HepG2 (cell line): Measurements from ENCODE around the gene FOXA3. TPM values are rescaled to one million over a fixed set of nuclear protein-coding genes. Genes with fewer than 3 reads are reported as not detected.

Experiments
- CERS6 ChIP-seq: sonication (generic); formaldehyde crosslinking; IDR thresholded peaks from 2 replicates; pipeline ENCODE4 v1.5.0; 2020; ENCODE audit warnings: missing genetic modification reagents
- EHMT2 ChIP-seq: fragments of 200-600 bp; sonication (generic); IDR thresholded peaks from 2 replicates; pipeline ENCODE4 v1.7.0; 2017; ENCODE audit warnings: antibody characterized with exemption, low read depth, low read length, borderline replicate concordance
- ELF1 ChIP-seq: sonication (generic); formaldehyde crosslinking; IDR thresholded peaks from 2 replicates; pipeline ENCODE4 v1.4.0; 2020; ENCODE audit warnings: missing genetic modification reagents
- FOXM1 ChIP-seq: sonication (generic); formaldehyde crosslinking; IDR thresholded peaks from 2 replicates; pipeline ENCODE4 v1.5.0; 2020; ENCODE audit warnings: missing genetic modification reagents
- FOXO4 ChIP-seq: sonication (generic); formaldehyde crosslinking; conservative IDR thresholded peaks from 2 replicates; pipeline ENCODE4 v1.8.1; 2023; ENCODE audit warnings: missing genetic modification reagents
- KDM1A ChIP-seq: IDR thresholded peaks from 2 replicates; pipeline ENCODE4 v1.6.1; 2016; ENCODE audit warnings: missing compliant biosample characterization
- KDM5B ChIP-seq: sonication (generic); formaldehyde crosslinking; IDR thresholded peaks from 2 replicates; pipeline ENCODE4 v1.4.0; 2020; ENCODE audit warnings: missing genetic modification reagents, mild to moderate bottlenecking, borderline replicate concordance
- MBD4 ChIP-seq: IDR thresholded peaks from 2 replicates; pipeline ENCODE4 v1.6.1; 2012; ENCODE audit warnings: low read length, inconsistent platforms, borderline replicate concordance
- REST ChIP-seq, 2 experiments: IDR thresholded peaks; 2 replicates each; pipeline ENCODE4 v1.6.1; 2011 to 2012; ENCODE audit warnings: low read length in 2 of 2, borderline replicate concordance in 1 of 2, low read depth in 1 of 2, mild to moderate bottlenecking in 1 of 2, moderate library complexity in 1 of 2
- SUZ12 ChIP-seq: fragments of 150-350 bp; IDR thresholded peaks from 2 replicates; pipeline ENCODE4 v1.6.1; 2014; ENCODE audit warnings: low read depth, low read length
- TAF15 ChIP-seq: fragments of 200-400 bp; formaldehyde crosslinking; IDR thresholded peaks from one replicate; pipeline ENCODE4 v1.6.1; 2018; ENCODE audit warnings: mild to moderate bottlenecking, low read depth, low read length; ENCODE audit not compliant: poor library complexity, severe bottlenecking
- TOPORS ChIP-seq: sonication (generic); formaldehyde crosslinking; IDR thresholded peaks from 2 replicates; pipeline ENCODE4 v1.8.0; 2023; ENCODE audit warnings: mild to moderate bottlenecking, missing genetic modification reagents
- ZFP36L1 ChIP-seq: sonication (generic); formaldehyde crosslinking; IDR thresholded peaks from 2 replicates; pipeline ENCODE4 v1.8.0; 2022; ENCODE audit warnings: mild to moderate bottlenecking, missing genetic modification reagents, moderate library complexity
- ZFP62 ChIP-seq: sonication (generic); formaldehyde crosslinking; IDR thresholded peaks from 2 replicates; pipeline ENCODE4 v1.4.0; 2020; ENCODE audit warnings: missing genetic modification reagents
- ZMYM4 ChIP-seq: sonication (generic); formaldehyde crosslinking; IDR thresholded peaks from 2 replicates; pipeline ENCODE4 v1.8.1; 2023; ENCODE audit warnings: mild to moderate bottlenecking, missing genetic modification reagents
- ZNF121 ChIP-seq: sonication (generic); formaldehyde crosslinking; IDR thresholded peaks from 2 replicates; pipeline ENCODE4 v1.5.0; 2020; ENCODE audit warnings: mild to moderate bottlenecking, missing genetic modification reagents
- ZNF232 ChIP-seq: sonication (generic); formaldehyde crosslinking; IDR thresholded peaks from 2 replicates; pipeline ENCODE4 v1.4.0; 2020; ENCODE audit warnings: missing genetic modification reagents, borderline replicate concordance
- ZNF337 ChIP-seq: sonication (generic); formaldehyde crosslinking; IDR thresholded peaks from 2 replicates; pipeline ENCODE4 v1.5.1; 2020; ENCODE audit warnings: missing genetic modification reagents, low read depth, mild to moderate bottlenecking, borderline replicate concordance
- ZNF34 ChIP-seq: sonication (generic); formaldehyde crosslinking; IDR thresholded peaks from 2 replicates; pipeline ENCODE4 v1.4.0; 2020; ENCODE audit warnings: mild to moderate bottlenecking, missing genetic modification reagents, borderline replicate concordance
- ZNF543 ChIP-seq: sonication (generic); formaldehyde crosslinking; IDR thresholded peaks from 2 replicates; pipeline ENCODE4 v1.4.0; 2020; ENCODE audit warnings: mild to moderate bottlenecking, missing genetic modification reagents
- ZNF562 ChIP-seq: sonication (generic); formaldehyde crosslinking; IDR thresholded peaks from 2 replicates; pipeline ENCODE4 v1.8.0; 2022; ENCODE audit warnings: missing genetic modification reagents, borderline replicate concordance
- ZNF678 ChIP-seq: sonication (generic); formaldehyde crosslinking; IDR thresholded peaks from 2 replicates; pipeline ENCODE4 v1.4.0; 2020; ENCODE audit warnings: mild to moderate bottlenecking, missing genetic modification reagents
- ZNF772 ChIP-seq: sonication (generic); formaldehyde crosslinking; IDR thresholded peaks from 2 replicates; pipeline ENCODE4 v1.5.0; 2020; ENCODE audit warnings: mild to moderate bottlenecking, missing genetic modification reagents
- polyA plus RNA-seq, 8 experiments: library from polyadenylated mRNA; depleted of rRNA in 3 of 8; stranded (reverse) in 7 of 8; unstranded in 1 of 8; fragments of >200 nt; fragmentation: Illumina TruSeq in 4 of 8; extraction: Trizol in 4 of 8; gene quantifications; 2 replicates each; pipeline versions ENCODE4 v1.2.1 to v1.2.3, GENCODE V29; 2011 to 2016; ENCODE audit warnings: low read depth in 4 of 8, missing spikeins in 1 of 8, mixed read lengths in 1 of 8; ENCODE audit not compliant: insufficient read depth in 1 of 8
- total RNA-seq, 5 experiments: library from RNA; depleted of rRNA; stranded (reverse); fragments of >200 nt; fragmentation: Illumina TruSeq; extraction: Trizol; gene quantifications; 2 replicates each; pipeline ENCODE4 v1.2.3, GENCODE V29; 2016; ENCODE audit warnings: low read depth in 1 of 5

The FOXA3 gene
- total and polyA plus RNA-seq, 2 of the 13 experiments (the other 11 are each of a cell fraction or from before 2014, with no cell fraction given) = 29.8 to 47.6 TPM

GRCh38 chr19:45863840-45864628, at the start of gene FOXA3 (continued):
- no peak for TF ChIP-seq FOXO4
- no peak for TF ChIP-seq TAF15
- TF ChIP-seq CERS6 = no peak
- no peak for TF ChIP-seq ELF1 (CRISPR knock-in tag)
- TF ChIP-seq ZNF232 = no peak
- peak; percentile 98 for TF ChIP-seq KDM1A (CRISPR knock-in tag)
- TF ChIP-seq ZFP36L1 = no peak; the same call in 1 of the 2 replicates
- TF ChIP-seq ZMYM4 (CRISPR knock-in tag) = peak; percentile 41; the same call in 1 of the 2 replicates
- no peak; the same call in 1 of the 2 replicates for TF ChIP-seq ZNF543 (CRISPR knock-in tag)
- TF ChIP-seq ZNF121 (CRISPR knock-in tag) = peak; percentile 29; the same call in 1 of the 2 replicates
- no peak for TF ChIP-seq FOXM1 (CRISPR knock-in tag)
- no peak for TF ChIP-seq ZFP62 (CRISPR knock-in tag)
- no peak for TF ChIP-seq ZNF337 (CRISPR knock-in tag)
- no peak for TF ChIP-seq EHMT2
- no peak for TF ChIP-seq KDM5B (CRISPR knock-in tag)
- no peak for TF ChIP-seq TOPORS (CRISPR knock-in tag)
- TF ChIP-seq SUZ12 = no peak
- TF ChIP-seq REST (IDR thresholded peaks at IDR 0.05; ENCODE audit: borderline replicate concordance in 1 of 2, low read depth in 1 of 2, low read length in 2 of 2) = peak in 1 of 2 experiments; percentile 31; a peak in 1 of 4 replicates
- no peak for TF ChIP-seq ZNF678
- no peak for TF ChIP-seq MBD4
- no peak for TF ChIP-seq ZNF562 (CRISPR knock-in tag)
- TF ChIP-seq ZNF34 (CRISPR knock-in tag) = no peak
- no peak for TF ChIP-seq ZNF772 (CRISPR knock-in tag)
